ENCODE data around the gene TACR2. TPM values are rescaled to one million over a fixed set of nuclear protein-coding genes. Genes with fewer than 3 reads are reported as not detected.

Gene TACR2
- total RNA-seq, 1 donor from 2014 or later, result 0.13 TPM

GRCh38 chr10:69384320-69384719 lies 32.4 kb downstream of the TACR2 start:
- intact Hi-C loops (cut with DNase I), result no loop called here
- no peak for DNase-seq (ENCODE audit: low spot score)

- intact Hi-C loops (cut with DNase I), result no loop called here
- DNase-seq (ENCODE audit: low spot score), result no peak
These were observed 33.2 kb downstream of the TACR2 start for GRCh38 chr10:69383558-69383957.

GRCh38 chr10:69382382-69383117 lies 34.2 kb downstream of the TACR2 start:
- no peak for DNase-seq (ENCODE audit: low spot score)

GRCh38 chr10:69379800-69380199 lies 36.9 kb downstream of the TACR2 start:
- no peak for DNase-seq (ENCODE audit: low spot score)
- intact Hi-C loops (cut with DNase I), result loop anchor here (5.0 kb wide), 1 partner anchor 62 kb away; no protein-coding TSS in a partner anchor

More at GRCh38 chr10:69382382-69383117, 34.2 kb downstream of the TACR2 start:
- intact Hi-C loops (cut with DNase I), result no loop called here

- no peak for DNase-seq (ENCODE audit: low spot score)
- intact Hi-C loops (cut with DNase I), result loop anchor here (5.0 kb wide), 1 partner anchor 61 kb away; no protein-coding TSS in a partner anchor
These were observed 38.8 kb downstream of the TACR2 start for GRCh38 chr10:69377933-69378332.

GRCh38 chr10:69377191-69377590 lies 39.5 kb downstream of the TACR2 start:
- DNase-seq (ENCODE audit: low spot score), result no peak
- intact Hi-C loops (cut with DNase I), result loop anchor here (5.0 kb wide), 1 partner anchor 60 kb away; no protein-coding TSS in a partner anchor

- intact Hi-C loops (cut with DNase I), result loop anchor here (5.0 kb wide), 1 partner anchor 59 kb away; no protein-coding TSS in a partner anchor
- no peak for DNase-seq (ENCODE audit: low spot score)
These were observed 40.1 kb downstream of the TACR2 start for GRCh38 chr10:69376662-69377061.

GRCh38 chr10:69375307-69376151 lies 41.2 kb downstream of the TACR2 start:
- intact Hi-C loops (cut with DNase I), result loop anchor here (5.0 kb wide), 1 partner anchor 58 kb away; no protein-coding TSS in a partner anchor
- no peak for DNase-seq (ENCODE audit: low spot score)

GRCh38 chr10:69374931-69375306 lies 41.8 kb downstream of the TACR2 start:
- no peak for DNase-seq (ENCODE audit: low spot score)
- intact Hi-C loops (cut with DNase I), result loop anchor here (5.0 kb wide), 1 partner anchor 58 kb away; no protein-coding TSS in a partner anchor

GRCh38 chr10:69374242-69374641 lies 42.5 kb downstream of the TACR2 start:
- intact Hi-C loops (cut with DNase I), result no loop called here
- no peak for DNase-seq (ENCODE audit: low spot score)

- intact Hi-C loops (cut with DNase I), result no loop called here
- DNase-seq (ENCODE audit: low spot score), result no peak
These were observed 44.4 kb downstream of the TACR2 start for GRCh38 chr10:69372126-69372980.

- intact Hi-C loops (cut with DNase I), result no loop called here
These were observed 49.2 kb downstream of the TACR2 start for GRCh38 chr10:69367469-69367868.

GRCh38 chr10:69366738-69367137 lies 50.0 kb downstream of the TACR2 start:
- intact Hi-C loops (cut with DNase I), result no loop called here
- no peak for DNase-seq (ENCODE audit: low spot score)

More at GRCh38 chr10:69367469-69367868, 49.2 kb downstream of the TACR2 start:
- no peak for DNase-seq (ENCODE audit: low spot score)

- intact Hi-C loops (cut with DNase I), result no loop called here
- DNase-seq (ENCODE audit: low spot score), result no peak
These were observed 52.3 kb downstream of the TACR2 start for GRCh38 chr10:69364232-69364940.

GRCh38 chr10:69363666-69364065 lies 53.1 kb downstream of the TACR2 start:
- intact Hi-C loops (cut with DNase I), result no loop called here
- no peak for DNase-seq (ENCODE audit: low spot score)

- peak; percentile 83 for DNase-seq (ENCODE audit: low spot score)
- intact Hi-C loops (cut with DNase I), result no loop called here
These were observed 54.2 kb downstream of the TACR2 start for GRCh38 chr10:69362471-69362954.

- no peak for DNase-seq (ENCODE audit: low spot score)
- intact Hi-C loops (cut with DNase I), result loop anchor here (2.0 kb wide), 1 partner anchor 42 kb away; no protein-coding TSS in a partner anchor
These were observed 55.5 kb downstream of the TACR2 start for GRCh38 chr10:69361303-69361614.

- DNase-seq (ENCODE audit: low spot score), result no peak
- intact Hi-C loops (cut with DNase I), result loop anchor here (2.0 kb wide), 1 partner anchor 42 kb away; no protein-coding TSS in a partner anchor
These were observed 56.0 kb downstream of the TACR2 start for GRCh38 chr10:69360485-69361302.

Measured in cardiac septum (tissue), 1 donor.